Measurements from ENCODE around the gene DGKH. TPM values are rescaled to one million over a fixed set of nuclear protein-coding genes. Genes with fewer than 3 reads are reported as not detected.
A peak's percentile ranks its signal among the peaks of the same experiment; 100 is the strongest.

DGKH gene
- total RNA-seq, 2 donors from 2014 or later = 4.6 to 8.9 TPM

GRCh38 chr13:42035905-42036521, 12.4 kb upstream of the DGKH start:
- Histone ChIP-seq H3K4me3 (no peak overlapping the region), H3K27ac (no peak overlapping the region), H3K27me3 (replicated peaks; ENCODE audit: insufficient read depth) (no peaks in the 10 kb centered on the region), H3K36me3 (no peaks in the 10 kb centered on the region), H3K9me3 (no peaks in the 10 kb centered on the region), H3K4me1 (replicated peaks) (no peaks in the 10 kb centered on the region)
- intact Hi-C loops (cut with DNase I) = no loop called here
- TF ChIP-seq CTCF (IDR thresholded peaks at IDR 0.05) (no peak), POLR2AphosphoS5 (IDR thresholded peaks at IDR 0.05) (no peak)
- DNase-seq (ENCODE audit: low spot score) = no peak

GRCh38 chr13:42036711-42037110, 11.7 kb upstream of the DGKH start:
- Histone ChIP-seq H3K36me3 (no peaks in the 10 kb centered on the region), H3K27ac (no peak overlapping the region), H3K4me1 (replicated peaks) (peaks cover 3% of the 10 kb centered on the region), H3K27me3 (replicated peaks; ENCODE audit: insufficient read depth) (no peaks in the 10 kb centered on the region), H3K4me3 (no peak overlapping the region), H3K9me3 (no peaks in the 10 kb centered on the region)
- WGBS = 87% methylated on average over 3 of the region's 3 CpGs
- no peak for TF ChIP-seq POLR2AphosphoS5 (IDR thresholded peaks at IDR 0.05)
- TF ChIP-seq POLR2A (IDR thresholded peaks at IDR 0.05) = no peak
- TF ChIP-seq CTCF (IDR thresholded peaks at IDR 0.05) = no peak
- no peak for DNase-seq (ENCODE audit: low spot score)
- intact Hi-C loops (cut with DNase I) = no loop called here

- intact Hi-C loops (cut with DNase I) = no loop called here
Observed at GRCh38 chr13:42038661-42039456, 9.6 kb upstream of the DGKH start.

GRCh38 chr13:42039457-42039945, 8.9 kb upstream of the DGKH start:
- H3K27me3 ChIP-seq (replicated peaks; ENCODE audit: insufficient read depth) = no peaks in the 10 kb centered on the region
- DNase-seq (ENCODE audit: low spot score) = peak; percentile 46
- H3K4me1 ChIP-seq (replicated peaks) = peaks cover 3% of the 10 kb centered on the region
- H3K4me3 ChIP-seq = peak overlapping the region; percentile 82 to 90
- peak overlapping the region; percentile 96 to 97 for H3K27ac ChIP-seq
- H3K9me3 ChIP-seq = no peaks in the 10 kb centered on the region
- H3K36me3 ChIP-seq = no peaks in the 10 kb centered on the region
- WGBS = 18% methylated on average over 14 of the region's 14 CpGs
- no peak for TF ChIP-seq CTCF (IDR thresholded peaks at IDR 0.05)
- peak; percentile 34 for TF ChIP-seq POLR2AphosphoS5 (IDR thresholded peaks at IDR 0.05)
- intact Hi-C loops (cut with DNase I) = no loop called here

More at GRCh38 chr13:42038661-42039456, 9.6 kb upstream of the DGKH start:
- Histone ChIP-seq H3K27me3 (replicated peaks; ENCODE audit: insufficient read depth) (no peaks in the 10 kb centered on the region), H3K36me3 (no peaks in the 10 kb centered on the region), H3K4me3 (no peak overlapping the region), H3K4me1 (replicated peaks) (peaks cover 3% of the 10 kb centered on the region), H3K27ac (peak overlapping the region; percentile 96 to 97), H3K9me3 (no peaks in the 10 kb centered on the region)
- WGBS = 90% methylated on average over 19 of the region's 19 CpGs
- no peak for DNase-seq (ENCODE audit: low spot score)
- TF ChIP-seq POLR2A (IDR thresholded peaks at IDR 0.05) (no peak), POLR2AphosphoS5 (IDR thresholded peaks at IDR 0.05) (no peak), CTCF (IDR thresholded peaks at IDR 0.05) (no peak)

Data from prostate gland (tissue), 2 donors.